HEK293 (cell line): ENCODE data around the gene TM9SF3.

Experiments
- CTCF ChIA-PET: fragments of 350-600 bp; formaldehyde crosslinking; extraction: SDS; loops from one replicate; lab custom pipeline; 2021; ENCODE audit warnings: antibody characterized with exemption; lab: Yijun Ruan, JAX
- POLR2A ChIA-PET: fragments of 300-600 bp; formaldehyde crosslinking; extraction: SDS; loops from one replicate; lab custom pipeline; 2020; ENCODE audit warnings: antibody characterized with exemption, inconsistent platforms; lab: Yijun Ruan, JAX
- H3K27ac ChIP-seq: fragments of 200-500 bp; sonication (Bioruptor generic); 2 replicates; pipeline ENCODE4 v1.5.1; 2014; ENCODE audit warnings: low read depth, low read length, control low read depth, inconsistent platforms; ENCODE audit errors: extremely low read depth
- H3K36me3 ChIP-seq, 2 experiments: fragments of 200-500 bp in 1 of 2; sonication (Bioruptor generic) in 1 of 2; 1 replicate in 1 of 2; 2 replicates in 1 of 2; pipeline ENCODE4 v1.5.1; 2014 to 2017; ENCODE audit warnings: inconsistent platforms in 2 of 2, low read length in 2 of 2; ENCODE audit not compliant: control insufficient read depth in 2 of 2, insufficient read depth in 1 of 2
- H3K4me1 ChIP-seq: fragments of 200-500 bp; sonication (Bioruptor generic); 2 replicates; pipeline ENCODE4 v1.5.1; 2014; ENCODE audit warnings: mild to moderate bottlenecking, low read length, inconsistent platforms; ENCODE audit not compliant: control insufficient read depth, insufficient read depth
- H3K4me3 ChIP-seq: 2 replicates; pipeline ENCODE4 v1.5.1; 2011; ENCODE audit warnings: low read depth, mild to moderate bottlenecking, control low read depth, low read length, moderate library complexity
- H3K9me3 ChIP-seq: fragments of 200-500 bp; sonication (Bioruptor generic); 2 replicates; pipeline ENCODE4 v1.5.1; 2014; ENCODE audit warnings: low read depth, low read length, inconsistent platforms; ENCODE audit not compliant: control insufficient read depth, insufficient read depth
- GLIS1 ChIP-seq: fragments of 450-650 bp; formaldehyde crosslinking; IDR thresholded peaks from 2 replicates; pipeline ENCODE4 v1.5.1; 2016; ENCODE audit warnings: missing biosample characterization, missing genetic modification characterization
- GLIS2 ChIP-seq: fragments of 450-650 bp; formaldehyde crosslinking; IDR thresholded peaks from 2 replicates; pipeline ENCODE4 v1.5.1; 2016; ENCODE audit warnings: missing biosample characterization, missing genetic modification characterization
- KLF10 ChIP-seq: fragments of 450-650 bp; IDR thresholded peaks from 2 replicates; pipeline ENCODE4 v1.5.1; 2018; ENCODE audit warnings: missing biosample characterization, mild to moderate bottlenecking, missing genetic modification characterization
- KLF8 ChIP-seq: fragments of 450-650 bp; formaldehyde crosslinking; IDR thresholded peaks from 2 replicates; pipeline ENCODE4 v1.5.1; 2016; ENCODE audit warnings: missing biosample characterization, missing genetic modification characterization
- PATZ1 ChIP-seq: fragments of 450-650 bp; formaldehyde crosslinking; IDR thresholded peaks from 2 replicates; pipeline ENCODE4 v1.5.1; 2016; ENCODE audit warnings: missing biosample characterization, missing genetic modification characterization
- PRDM1 ChIP-seq: fragments of 450-650 bp; formaldehyde crosslinking; IDR thresholded peaks from 2 replicates; pipeline ENCODE4; 2016; ENCODE audit warnings: missing biosample characterization, missing genetic modification characterization
- SP3 ChIP-seq: fragments of 450-650 bp; formaldehyde crosslinking; IDR thresholded peaks from 2 replicates; pipeline ENCODE4 v1.5.1; 2016; ENCODE audit warnings: missing biosample characterization, missing genetic modification characterization
- TRIM28 ChIP-seq: IDR thresholded peaks from 2 replicates; pipeline ENCODE4 v1.6.1; 2011; ENCODE audit warnings: low read length, control low read depth, borderline replicate concordance
- ZBTB21 ChIP-seq: fragments of 450-650 bp; formaldehyde crosslinking; IDR thresholded peaks from 2 replicates; pipeline ENCODE4 v1.5.1; 2017; ENCODE audit warnings: missing biosample characterization, missing genetic modification characterization
- ZBTB26 ChIP-seq: fragments of 450-650 bp; formaldehyde crosslinking; optimal IDR thresholded peaks from 2 replicates; pipeline ENCODE3; 2016; ENCODE audit warnings: missing biosample characterization, mild to moderate bottlenecking, missing genetic modification characterization
- ZFP3 ChIP-seq: fragments of 450-650 bp; formaldehyde crosslinking; IDR thresholded peaks from 2 replicates; pipeline ENCODE4 v1.5.1; 2016; ENCODE audit warnings: low read depth, missing biosample characterization, missing genetic modification characterization
- ZNF174 ChIP-seq: fragments of 450-650 bp; formaldehyde crosslinking; IDR thresholded peaks from 2 replicates; pipeline ENCODE4 v1.5.0; 2017; ENCODE audit warnings: missing biosample characterization, mild to moderate bottlenecking, missing genetic modification characterization
- ZNF184 ChIP-seq: fragments of 450-650 bp; IDR thresholded peaks from 2 replicates; pipeline ENCODE4 v1.5.1; 2018; ENCODE audit warnings: missing biosample characterization, mild to moderate bottlenecking, missing genetic modification characterization
- ZNF2 ChIP-seq: fragments of 450-650 bp; formaldehyde crosslinking; IDR thresholded peaks from 2 replicates; pipeline ENCODE4 v1.5.1; 2016; ENCODE audit warnings: missing biosample characterization, missing genetic modification characterization
- ZNF354C ChIP-seq: fragments of 450-650 bp; formaldehyde crosslinking; IDR thresholded peaks from 2 replicates; pipeline ENCODE4 v1.5.1; 2016; ENCODE audit warnings: missing biosample characterization, missing genetic modification characterization, low read depth, borderline replicate concordance
- ZNF366 ChIP-seq: fragments of 450-650 bp; formaldehyde crosslinking; conservative IDR thresholded peaks from 2 replicates; pipeline ENCODE4 v1.5.1; 2016; ENCODE audit warnings: missing biosample characterization, missing genetic modification characterization
- ZNF398 ChIP-seq: fragments of 450-650 bp; formaldehyde crosslinking; IDR thresholded peaks from 2 replicates; pipeline ENCODE4 v1.5.1; 2017; ENCODE audit warnings: missing biosample characterization, missing genetic modification characterization
- ZNF404 ChIP-seq: fragments of 450-650 bp; formaldehyde crosslinking; IDR thresholded peaks from 2 replicates; pipeline ENCODE4 v1.5.1; 2017; ENCODE audit warnings: missing biosample characterization, missing genetic modification characterization
- ZNF530 ChIP-seq: fragments of 450-650 bp; formaldehyde crosslinking; IDR thresholded peaks from 2 replicates; pipeline ENCODE4 v1.5.1; 2016; ENCODE audit warnings: low read depth, missing biosample characterization, missing genetic modification characterization
- ZNF623 ChIP-seq: fragments of 450-650 bp; formaldehyde crosslinking; IDR thresholded peaks from 2 replicates; pipeline ENCODE4 v1.5.1; 2016; ENCODE audit warnings: missing biosample characterization, missing genetic modification characterization
- ZNF707 ChIP-seq: fragments of 450-650 bp; formaldehyde crosslinking; IDR thresholded peaks from 2 replicates; pipeline ENCODE4 v1.5.1; 2016; ENCODE audit warnings: missing biosample characterization, missing genetic modification characterization
- ZNF776 ChIP-seq: fragments of 450-650 bp; formaldehyde crosslinking; IDR thresholded peaks from 2 replicates; pipeline ENCODE4 v1.5.0; 2017; ENCODE audit warnings: missing biosample characterization, missing genetic modification characterization, borderline replicate concordance

Gene TM9SF3

GRCh38 chr10:96494694-96495093 is 92.1 kb downstream of the TM9SF3 start:
- CTCF ChIA-PET = interaction anchor here (0.7 to 1.1 kb wide), 2 partner anchors 119 to 128 kb away, joined by 3 to 4 read pairs; no protein-coding TSS in a partner anchor

GRCh38 chr10:96493871-96494525 is 92.8 kb downstream of the TM9SF3 start:
- Histone ChIP-seq H3K4me3 (no peak overlapping the region), H3K4me1 (no peaks in the 10 kb centered on the region), H3K9me3 (no peaks in the 10 kb centered on the region), H3K27ac (no peak overlapping the region), H3K36me3 (no peaks in the 10 kb centered on the region)
- CTCF ChIA-PET = interaction anchor here (0.7 to 5.1 kb wide), 2 partner anchors 18 to 127 kb away, joined by 3 to 32 read pairs; partner anchors contain the start of gene TLL2
- TF ChIP-seq GLIS2 (tag by site-specific recombination) (no peak), ZBTB21 (tag by site-specific recombination) (no peak), ZNF2 (tag by site-specific recombination) (no peak), SP3 (tag by site-specific recombination) (no peak), ZBTB26 (tag by site-specific recombination) (no peak), KLF10 (tag by site-specific recombination) (no peak), PRDM1 (no peak), ZNF404 (tag by site-specific recombination) (no peak), KLF8 (tag by site-specific recombination) (no peak), ZNF174 (tag by site-specific recombination) (no peak)
- POLR2A ChIA-PET = no interaction called here

More at GRCh38 chr10:96494694-96495093, 92.1 kb downstream of the TM9SF3 start:
- Histone ChIP-seq H3K36me3 (no peaks in the 10 kb centered on the region), H3K4me1 (no peaks in the 10 kb centered on the region), H3K9me3 (no peaks in the 10 kb centered on the region), H3K27ac (no peak overlapping the region), H3K4me3 (no peak overlapping the region)
- POLR2A ChIA-PET = no interaction called here
- TF ChIP-seq ZFP3 (tag by site-specific recombination) (no peak), ZNF184 (tag by site-specific recombination) (no peak), ZNF776 (tag by site-specific recombination) (no peak), ZNF707 (tag by site-specific recombination) (no peak), PATZ1 (no peak)

- no peak overlapping the region for H3K4me3 ChIP-seq
- CTCF ChIA-PET = interaction anchor here (5.1 kb wide), 1 partner anchor 19 kb away, joined by 32 read pairs; the partner anchor contains the start of gene TLL2
- no peak overlapping the region for H3K27ac ChIP-seq
- TF ChIP-seq ZNF623 = peak; percentile 91
- no peak for TF ChIP-seq ZNF366
- no peak for TF ChIP-seq ZNF530 (tag by site-specific recombination)
- no peak for TF ChIP-seq ZNF354C
- TF ChIP-seq ZNF398 (tag by site-specific recombination) = no peak
- TF ChIP-seq TRIM28 = no peak
- TF ChIP-seq GLIS1 = no peak
- no peaks in the 10 kb centered on the region for H3K4me1 ChIP-seq
- no peaks in the 10 kb centered on the region for H3K36me3 ChIP-seq
- no peaks in the 10 kb centered on the region for H3K9me3 ChIP-seq
- POLR2A ChIA-PET = no interaction called here
Measured at GRCh38 chr10:96493254-96493653, 93.6 kb downstream of the TM9SF3 start.
